ENCODE measurements around the gene ANXA6.

ANXA6 gene

DNA sequence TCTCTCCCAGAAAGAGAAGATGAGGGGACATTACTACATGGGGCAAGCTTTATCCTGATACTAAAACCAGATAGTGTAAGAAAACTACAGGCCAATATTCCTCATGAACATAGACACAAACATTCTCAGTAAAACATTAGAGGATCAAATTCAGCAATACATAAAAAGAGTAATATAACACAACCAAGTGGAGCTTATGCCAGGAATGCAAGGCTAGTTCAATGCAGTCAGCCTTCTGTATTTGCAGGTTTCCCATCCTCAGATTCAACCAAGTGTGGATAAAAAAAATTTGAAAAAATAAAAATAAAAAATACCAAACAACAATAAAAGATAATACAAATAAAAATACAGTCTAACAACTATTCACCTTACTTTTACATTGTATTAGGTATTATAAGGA is 35.0 kb upstream of the ANXA6 start:
- Histone ChIP-seq H3K27me3 (ENCODE audit: insufficient read depth, low read length, poor library complexity) (no peaks in the 10 kb centered on the region), H2AFZ (ENCODE audit: low read depth, low read length) (no peak overlapping the region), H3K4me3 (ENCODE audit: low read depth in 1 of 2, low read length in 2 of 2) (no peak overlapping the region), H3K9me3 (ENCODE audit: insufficient read depth, low read length, severe bottlenecking) (peaks cover 19% of the 10 kb centered on the region), H3K4me1 (ENCODE audit: insufficient read depth, low read length) (peaks cover 39% of the 10 kb centered on the region), H3K9ac (ENCODE audit: low read depth, low read length) (no peak overlapping the region), H4K20me1 (ENCODE audit: insufficient read depth, low read length) (no peaks in the 10 kb centered on the region), H3K36me3 (ENCODE audit: insufficient read depth, low read length) (no peaks in the 10 kb centered on the region), H3K79me2 (ENCODE audit: insufficient read depth, low read length) (no peaks in the 10 kb centered on the region), H3K27ac (ENCODE audit: low read length) (no peak overlapping the region), H3K4me2 (ENCODE audit: insufficient read depth, low read length) (no peak overlapping the region)
- no peak for TF ChIP-seq EZH2 (IDR thresholded peaks at IDR 0.05; ENCODE audit: borderline replicate concordance, low read depth, low read length, severe bottlenecking)
- TF ChIP-seq, protein P1, sequence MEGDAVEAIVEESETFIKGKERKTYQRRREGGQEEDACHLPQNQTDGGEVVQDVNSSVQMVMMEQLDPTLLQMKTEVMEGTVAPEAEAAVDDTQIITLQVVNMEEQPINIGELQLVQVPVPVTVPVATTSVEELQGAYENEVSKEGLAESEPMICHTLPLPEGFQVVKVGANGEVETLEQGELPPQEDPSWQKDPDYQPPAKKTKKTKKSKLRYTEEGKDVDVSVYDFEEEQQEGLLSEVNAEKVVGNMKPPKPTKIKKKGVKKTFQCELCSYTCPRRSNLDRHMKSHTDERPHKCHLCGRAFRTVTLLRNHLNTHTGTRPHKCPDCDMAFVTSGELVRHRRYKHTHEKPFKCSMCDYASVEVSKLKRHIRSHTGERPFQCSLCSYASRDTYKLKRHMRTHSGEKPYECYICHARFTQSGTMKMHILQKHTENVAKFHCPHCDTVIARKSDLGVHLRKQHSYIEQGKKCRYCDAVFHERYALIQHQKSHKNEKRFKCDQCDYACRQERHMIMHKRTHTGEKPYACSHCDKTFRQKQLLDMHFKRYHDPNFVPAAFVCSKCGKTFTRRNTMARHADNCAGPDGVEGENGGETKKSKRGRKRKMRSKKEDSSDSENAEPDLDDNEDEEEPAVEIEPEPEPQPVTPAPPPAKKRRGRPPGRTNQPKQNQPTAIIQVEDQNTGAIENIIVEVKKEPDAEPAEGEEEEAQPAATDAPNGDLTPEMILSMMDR (IDR thresholded peaks at IDR 0.05; ENCODE audit: borderline replicate concordance, extremely low read depth, low read length, poor library complexity, severe bottlenecking), result no peak
- ATAC-seq (ENCODE audit: insufficient read depth, low read depth) (no peak), DNase-seq (no peak)

- Histone ChIP-seq H2AFZ (ENCODE audit: low read depth, low read length) (no peak overlapping the region), H3K36me3 (ENCODE audit: insufficient read depth, low read length) (no peaks in the 10 kb centered on the region), H4K20me1 (ENCODE audit: insufficient read depth, low read length) (no peaks in the 10 kb centered on the region), H3K27me3 (ENCODE audit: insufficient read depth, low read length, poor library complexity) (no peaks in the 10 kb centered on the region), H3K9me3 (ENCODE audit: insufficient read depth, low read length, severe bottlenecking) (peaks cover 19% of the 10 kb centered on the region), H3K9ac (ENCODE audit: low read depth, low read length) (no peak overlapping the region), H3K4me1 (ENCODE audit: insufficient read depth, low read length) (peaks cover 30% of the 10 kb centered on the region), H3K4me2 (ENCODE audit: insufficient read depth, low read length) (no peak overlapping the region), H3K4me3 (ENCODE audit: low read depth in 1 of 2, low read length in 2 of 2) (no peak overlapping the region), H3K79me2 (ENCODE audit: insufficient read depth, low read length) (no peaks in the 10 kb centered on the region), H3K27ac (ENCODE audit: low read length) (no peak overlapping the region; the same call in 1 of the 2 replicates)
- ATAC-seq (ENCODE audit: insufficient read depth, low read depth), result no peak
- TF ChIP-seq, protein P1 (IDR thresholded peaks at IDR 0.05; ENCODE audit: borderline replicate concordance, extremely low read depth, low read length, poor library complexity, severe bottlenecking), result no peak
- no peak for TF ChIP-seq EZH2 (IDR thresholded peaks at IDR 0.05; ENCODE audit: borderline replicate concordance, low read depth, low read length, severe bottlenecking)
- no peak for DNase-seq
These were observed 34.1 kb upstream of the ANXA6 start for GRCh38 chr5:151191661-151192060.

DNA sequence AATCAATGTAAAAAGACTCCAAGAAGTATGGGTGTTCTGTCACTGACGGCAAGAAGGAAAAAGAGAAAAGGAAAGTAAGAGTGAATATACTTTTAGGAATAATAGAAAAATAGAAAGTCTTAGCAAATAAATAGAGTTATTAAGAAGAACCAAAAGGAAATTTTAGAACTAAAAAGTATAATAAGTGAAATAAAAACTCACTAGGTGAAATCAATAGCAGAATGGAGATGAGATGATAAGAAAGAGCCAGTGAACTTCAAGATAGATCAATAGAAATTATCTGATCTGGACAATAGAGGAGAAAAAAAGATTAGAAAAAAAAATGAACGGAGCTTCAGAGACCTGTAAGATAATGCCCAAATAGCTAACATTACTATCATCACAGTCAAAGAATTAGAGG is 31.6 kb upstream of the ANXA6 start:
- no peak for TF ChIP-seq EZH2 (IDR thresholded peaks at IDR 0.05; ENCODE audit: borderline replicate concordance, low read depth, low read length, severe bottlenecking)
- TF ChIP-seq, protein P1 (IDR thresholded peaks at IDR 0.05; ENCODE audit: borderline replicate concordance, extremely low read depth, low read length, poor library complexity, severe bottlenecking), result no peak
- Histone ChIP-seq H2AFZ (ENCODE audit: low read depth, low read length) (no peak overlapping the region), H3K4me1 (ENCODE audit: insufficient read depth, low read length) (peaks cover 5% of the 10 kb centered on the region; the same call in 1 of the 2 replicates), H3K4me2 (ENCODE audit: insufficient read depth, low read length) (no peak overlapping the region), H3K27ac (ENCODE audit: low read length) (no peak overlapping the region), H3K27me3 (ENCODE audit: insufficient read depth, low read length, poor library complexity) (no peaks in the 10 kb centered on the region), H3K36me3 (ENCODE audit: insufficient read depth, low read length) (no peaks in the 10 kb centered on the region), H3K4me3 (ENCODE audit: low read depth in 1 of 2, low read length in 2 of 2) (no peak overlapping the region), H4K20me1 (ENCODE audit: insufficient read depth, low read length) (no peaks in the 10 kb centered on the region), H3K9ac (ENCODE audit: low read depth, low read length) (no peak overlapping the region), H3K79me2 (ENCODE audit: insufficient read depth, low read length) (no peaks in the 10 kb centered on the region), H3K9me3 (ENCODE audit: insufficient read depth, low read length, severe bottlenecking) (peaks cover 19% of the 10 kb centered on the region)
- no peak for DNase-seq
- ATAC-seq (ENCODE audit: insufficient read depth, low read depth), result no peak

DNA sequence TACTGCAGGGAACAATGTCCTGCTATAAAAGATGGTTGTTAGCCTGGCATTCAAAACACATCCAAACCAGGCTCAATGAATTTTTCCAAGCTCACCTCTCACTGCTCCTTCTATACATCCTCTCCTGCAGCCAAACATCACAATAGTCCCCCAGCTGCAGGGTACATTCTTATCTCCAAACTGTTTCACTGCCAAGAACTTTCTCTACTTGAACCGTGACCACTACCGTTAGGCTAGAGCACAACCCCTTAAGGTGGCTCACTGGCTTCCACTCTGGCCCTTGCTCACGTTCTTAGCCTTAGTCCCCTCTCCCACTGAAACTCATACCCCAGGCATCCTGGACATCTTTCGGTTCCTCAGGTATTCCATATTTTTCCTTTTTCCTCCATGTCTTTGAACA is 29.0 kb upstream of the ANXA6 start:
- H3K36me3 ChIP-seq (ENCODE audit: insufficient read depth, low read length), result no peaks in the 10 kb centered on the region
- ATAC-seq (ENCODE audit: insufficient read depth, low read depth), result no peak

More for the DNA sequence above, 29.0 kb upstream of the ANXA6 start:
- no peak overlapping the region for H2AFZ ChIP-seq (ENCODE audit: low read depth, low read length)
- no peaks in the 10 kb centered on the region for H3K79me2 ChIP-seq (ENCODE audit: insufficient read depth, low read length)
- H4K20me1 ChIP-seq (ENCODE audit: insufficient read depth, low read length), result no peaks in the 10 kb centered on the region
- TF ChIP-seq, protein P1 (IDR thresholded peaks at IDR 0.05; ENCODE audit: borderline replicate concordance, extremely low read depth, low read length, poor library complexity, severe bottlenecking), result no peak
- no peak for TF ChIP-seq EZH2 (IDR thresholded peaks at IDR 0.05; ENCODE audit: borderline replicate concordance, low read depth, low read length, severe bottlenecking)
- H3K9me3 ChIP-seq (ENCODE audit: insufficient read depth, low read length, severe bottlenecking), result peaks cover 15% of the 10 kb centered on the region
- no peaks in the 10 kb centered on the region for H3K4me1 ChIP-seq (ENCODE audit: insufficient read depth, low read length)
- H3K4me2 ChIP-seq (ENCODE audit: insufficient read depth, low read length), result no peak overlapping the region
- H3K27ac ChIP-seq (ENCODE audit: low read length), result no peak overlapping the region; the same call in 1 of the 2 replicates
- no peak overlapping the region for H3K9ac ChIP-seq (ENCODE audit: low read depth, low read length)
- H3K27me3 ChIP-seq (ENCODE audit: insufficient read depth, low read length, poor library complexity), result no peaks in the 10 kb centered on the region
- no peak for DNase-seq
- no peak overlapping the region for H3K4me3 ChIP-seq (ENCODE audit: low read depth in 1 of 2, low read length in 2 of 2)
